HEK293 (cell line): ENCODE results near the gene SFT2D1.
A peak's percentile ranks its signal among the peaks of the same experiment; 100 is the strongest.
"Not testable (repeated sequence)": the region's sequence is repeated elsewhere in the genome, so short reads cannot be mapped to it uniquely, and the experiment has no call there.

Experiments
- CTCF ChIA-PET: fragments of 350-600 bp; formaldehyde crosslinking; extraction: SDS; loops from one replicate; lab custom pipeline; 2021; ENCODE audit warnings: antibody characterized with exemption; lab: Yijun Ruan, JAX
- POLR2A ChIA-PET: fragments of 300-600 bp; formaldehyde crosslinking; extraction: SDS; loops from one replicate; lab custom pipeline; 2020; ENCODE audit warnings: antibody characterized with exemption, inconsistent platforms; lab: Yijun Ruan, JAX
- H3K27ac ChIP-seq: fragments of 200-500 bp; sonication (Bioruptor generic); 2 replicates; pipeline ENCODE4 v1.5.1; 2014; ENCODE audit warnings: low read depth, low read length, control low read depth, inconsistent platforms; ENCODE audit errors: extremely low read depth
- H3K36me3 ChIP-seq, 2 experiments: fragments of 200-500 bp in 1 of 2; sonication (Bioruptor generic) in 1 of 2; 1 replicate in 1 of 2; 2 replicates in 1 of 2; pipeline ENCODE4 v1.5.1; 2014 to 2017; ENCODE audit warnings: inconsistent platforms in 2 of 2, low read length in 2 of 2; ENCODE audit not compliant: control insufficient read depth in 2 of 2, insufficient read depth in 1 of 2
- H3K4me1 ChIP-seq: fragments of 200-500 bp; sonication (Bioruptor generic); 2 replicates; pipeline ENCODE4 v1.5.1; 2014; ENCODE audit warnings: mild to moderate bottlenecking, low read length, inconsistent platforms; ENCODE audit not compliant: control insufficient read depth, insufficient read depth
- H3K4me3 ChIP-seq: 2 replicates; pipeline ENCODE4 v1.5.1; 2011; ENCODE audit warnings: low read depth, mild to moderate bottlenecking, control low read depth, low read length, moderate library complexity
- H3K9me3 ChIP-seq: fragments of 200-500 bp; sonication (Bioruptor generic); 2 replicates; pipeline ENCODE4 v1.5.1; 2014; ENCODE audit warnings: low read depth, low read length, inconsistent platforms; ENCODE audit not compliant: control insufficient read depth, insufficient read depth
- PRDM10 ChIP-seq: fragments of 450-650 bp; formaldehyde crosslinking; IDR thresholded peaks from 2 replicates; pipeline ENCODE4 v1.5.1; 2016; ENCODE audit warnings: missing biosample characterization, missing genetic modification characterization
- SCRT1 ChIP-seq: fragments of 450-650 bp; formaldehyde crosslinking; IDR thresholded peaks from 2 replicates; pipeline ENCODE4 v1.5.1; 2016; ENCODE audit warnings: missing biosample characterization, missing genetic modification characterization, borderline replicate concordance
- SETDB1 ChIP-seq: IDR thresholded peaks from one replicate; pipeline ENCODE4 v1.6.1; 2017; ENCODE audit warnings: mild to moderate bottlenecking, low read length, moderate library complexity, mixed read lengths; ENCODE audit not compliant: insufficient read length
- ZBTB48 ChIP-seq: fragments of 450-650 bp; formaldehyde crosslinking; IDR thresholded peaks from 2 replicates; pipeline ENCODE4 v1.5.1; 2016; ENCODE audit warnings: missing biosample characterization, missing genetic modification characterization
- ZNF10 ChIP-seq: fragments of 450-650 bp; formaldehyde crosslinking; IDR thresholded peaks from 2 replicates; pipeline ENCODE4 v1.5.1; 2017; ENCODE audit warnings: missing biosample characterization, missing genetic modification characterization
- ZNF138 ChIP-seq: fragments of 450-650 bp; formaldehyde crosslinking; IDR thresholded peaks from 2 replicates; pipeline ENCODE4 v1.5.1; 2016; ENCODE audit warnings: missing biosample characterization, missing genetic modification characterization, borderline replicate concordance
- ZNF155 ChIP-seq: fragments of 450-650 bp; formaldehyde crosslinking; IDR thresholded peaks from 2 replicates; pipeline ENCODE4 v1.5.1; 2016; ENCODE audit warnings: missing biosample characterization, missing genetic modification characterization
- ZNF394 ChIP-seq: fragments of 450-650 bp; formaldehyde crosslinking; IDR thresholded peaks from 2 replicates; pipeline ENCODE4 v1.5.1; 2016; ENCODE audit warnings: missing biosample characterization, missing genetic modification characterization, mild to moderate bottlenecking, moderate library complexity, borderline replicate concordance
- ZNF510 ChIP-seq: fragments of 450-650 bp; formaldehyde crosslinking; IDR thresholded peaks from 2 replicates; pipeline ENCODE4 v1.5.1; 2018; ENCODE audit warnings: mild to moderate bottlenecking, missing genetic modification characterization, missing biosample characterization; ENCODE audit not compliant: insufficient replicate concordance
- ZNF596 ChIP-seq: fragments of 450-650 bp; IDR thresholded peaks from 2 replicates; pipeline ENCODE4 v1.5.0; 2018; ENCODE audit warnings: missing biosample characterization, mild to moderate bottlenecking, missing genetic modification characterization, moderate library complexity
- ZNF776 ChIP-seq: fragments of 450-650 bp; formaldehyde crosslinking; IDR thresholded peaks from 2 replicates; pipeline ENCODE4 v1.5.0; 2017; ENCODE audit warnings: missing biosample characterization, missing genetic modification characterization, borderline replicate concordance
- ZSCAN30 ChIP-seq: fragments of 450-650 bp; IDR thresholded peaks from 2 replicates; pipeline ENCODE4 v1.5.1; 2018; ENCODE audit warnings: missing biosample characterization, mild to moderate bottlenecking, missing genetic modification characterization, moderate library complexity

Gene SFT2D1

GRCh38 chr6:166348305-166348949, 6.1 kb upstream of the SFT2D1 start:
- no peak overlapping the region for H3K27ac ChIP-seq
- H3K4me3 ChIP-seq, result no peak overlapping the region
- POLR2A ChIA-PET, result no interaction called here
- peak; percentile 54 for TF ChIP-seq SETDB1
- TF ChIP-seq ZNF155 (tag by site-specific recombination), result no peak
- no peak for TF ChIP-seq SCRT1 (tag by site-specific recombination)
- H3K36me3 ChIP-seq, result no peaks in the 10 kb centered on the region
- no peaks in the 10 kb centered on the region for H3K9me3 ChIP-seq
- CTCF ChIA-PET, result no interaction called here
- no peaks in the 10 kb centered on the region for H3K4me1 ChIP-seq

GRCh38 chr6:166346965-166347364, 4.6 kb upstream of the SFT2D1 start:
- no peaks in the 10 kb centered on the region for H3K9me3 ChIP-seq
- no peaks in the 10 kb centered on the region for H3K4me1 ChIP-seq
- POLR2A ChIA-PET, result no interaction called here

GRCh38 chr6:166346449-166346848, 4.1 kb upstream of the SFT2D1 start:
- CTCF ChIA-PET, result interaction anchor here (1.2 to 1.7 kb wide), 2 partner anchors 33 to 70 kb away, joined by 3 to 8 read pairs; no protein-coding TSS in a partner anchor
- no peak overlapping the region for H3K27ac ChIP-seq
- TF ChIP-seq PRDM10 (tag by site-specific recombination), result no peak
- no peak for TF ChIP-seq ZNF510 (tag by site-specific recombination)
- TF ChIP-seq ZSCAN30 (tag by site-specific recombination), result no peak
- TF ChIP-seq ZBTB48, result no peak
- no peak for TF ChIP-seq ZNF394
- no peak for TF ChIP-seq ZNF138 (tag by site-specific recombination)
- TF ChIP-seq ZNF10 (tag by site-specific recombination), result no peak
- H3K4me1 ChIP-seq, result peaks cover 1% of the 10 kb centered on the region; the same call in 1 of the 2 replicates
- POLR2A ChIA-PET, result no interaction called here
- H3K9me3 ChIP-seq, result no peaks in the 10 kb centered on the region
- H3K4me3 ChIP-seq, result no peak overlapping the region
- H3K36me3 ChIP-seq, result no peaks in the 10 kb centered on the region

More at GRCh38 chr6:166346965-166347364, 4.6 kb upstream of the SFT2D1 start:
- no peak overlapping the region for H3K27ac ChIP-seq
- CTCF ChIA-PET, result interaction anchor here (1.1 to 1.7 kb wide), 3 partner anchors 33 to 71 kb away, joined by 3 to 8 read pairs (median 3); no protein-coding TSS in a partner anchor
- H3K36me3 ChIP-seq, result no peaks in the 10 kb centered on the region
- no peak for TF ChIP-seq ZNF776 (tag by site-specific recombination)
- 0 out of 2 replicates have a peak, but pooled peaks have one; percentile 17 for TF ChIP-seq ZNF596 (tag by site-specific recombination)
- TF ChIP-seq, all 188 proteins: peak for 1
- H3K4me3 ChIP-seq, result no peak overlapping the region

GRCh38 chr6:166345672-166346071, 3.3 kb upstream of the SFT2D1 start:
- ChIA-PET POLR2A (interaction anchor here (1.1 kb wide), 1 partner anchor 38 kb away, joined by 4 read pairs; no protein-coding TSS in a partner anchor), CTCF (interaction anchor here (0.6 to 0.8 kb wide), 2 partner anchors 55 to 396 kb away, joined by 3 to 5 read pairs; no protein-coding TSS in a partner anchor)
- H3K27ac ChIP-seq, H3K4me3 ChIP-seq, H3K9me3 ChIP-seq, H3K36me3 ChIP-seq, H3K4me1 ChIP-seq: not testable (repeated sequence)

- ChIA-PET POLR2A (interaction anchor here (0.6 to 1.1 kb wide), 5 partner anchors 11 to 1063 kb away, joined by 3 to 4 read pairs (median 3); no protein-coding TSS in a partner anchor), CTCF (interaction anchor here (0.6 to 1.4 kb wide), 5 partner anchors 16 to 395 kb away, joined by 3 to 5 read pairs (median 3); no protein-coding TSS in a partner anchor)
- H3K4me1 ChIP-seq, H3K9me3 ChIP-seq, H3K4me3 ChIP-seq, H3K27ac ChIP-seq, H3K36me3 ChIP-seq: not testable (repeated sequence)
These were observed 2.6 kb upstream of the SFT2D1 start for GRCh38 chr6:166344921-166345320.
